Erythroblast (primary cell): Measurements from ENCODE around the gene TATDN3.
"Not testable (repeated sequence)": the region's sequence is repeated elsewhere in the genome, so short reads cannot be mapped to it uniquely, and the experiment has no call there.

Experiments used
- GATA1 ChIP-seq: IDR thresholded peaks from 2 replicates; pipeline ENCODE4 v1.6.1; 2011; ENCODE audit warnings: low read depth, mild to moderate bottlenecking, control low read depth, low read length, moderate library complexity
- POLR2A ChIP-seq: IDR thresholded peaks from 2 replicates; pipeline ENCODE4 v1.6.1; 2011; ENCODE audit warnings: mild to moderate bottlenecking, low read length

DNA sequence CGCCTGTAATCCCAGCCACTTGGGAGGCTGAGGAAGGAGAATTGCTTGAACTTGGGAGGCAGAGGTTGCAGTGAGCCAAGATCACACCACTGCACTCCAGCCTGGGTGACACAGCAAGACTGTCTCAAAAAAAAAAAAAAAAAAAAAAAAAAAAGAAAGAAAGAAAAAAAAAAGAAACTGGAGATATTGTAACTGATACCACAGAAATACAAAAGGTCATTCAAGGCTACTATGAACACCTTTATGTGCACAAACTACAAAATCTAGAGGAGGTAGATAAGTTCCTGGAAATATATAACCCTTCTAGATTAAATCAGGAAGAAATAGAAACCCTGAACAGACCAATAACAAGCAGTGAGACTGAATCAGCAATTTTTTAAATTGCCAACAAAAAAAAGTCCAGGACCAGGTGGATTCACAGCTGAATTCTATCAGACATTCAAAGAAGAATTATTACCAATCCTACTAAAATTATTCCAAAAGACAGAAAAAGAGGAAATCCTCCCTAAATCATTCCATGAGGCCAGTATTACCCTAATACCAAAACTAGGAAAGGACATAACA lies 26.9 kb upstream of the TATDN3 start:
- not testable (repeated sequence) for TF ChIP-seq POLR2A, GATA1
